Adrenal gland (tissue), 12 donors: ENCODE results near the gene NCKAP5. TPM values are rescaled to one million over a fixed set of nuclear protein-coding genes. Genes with fewer than 3 reads are reported as not detected.
A peak's percentile ranks its signal among the peaks of the same experiment; 100 is the strongest.

ENCODE experiments used
- DNase-seq, 7 donors: peaks; one replicate each; pipeline ENCODE4 v3.0.0-alpha.2; 2019 to 2020
- H3K27ac ChIP-seq, 5 donors: fragments of 200-600 bp; sonication (generic) in 4 of 5; 1 replicate in 3 of 5; 2 replicates in 2 of 5; pipeline versions ENCODE4 v1.5.1 to v1.8.0; 2016 to 2020; ENCODE audit warnings: mild to moderate bottlenecking in 1 of 5
- H3K27me3 ChIP-seq: fragments of 200-600 bp; 2 replicates; pipeline ENCODE4 v1.8.0; 2021
- H3K36me3 ChIP-seq, 2 donors: fragments of 200-600 bp; replicated peaks in 1 of 2; 1 replicate in 1 of 2; 2 replicates in 1 of 2; pipeline versions ENCODE4 v1.5.1 to v1.8.0; 2018 to 2022
- H3K4me1 ChIP-seq, 2 donors: fragments of 200-600 bp; replicated peaks in 1 of 2; 1 replicate in 1 of 2; 2 replicates in 1 of 2; pipeline versions ENCODE4 v1.5.1 to v1.8.0; 2018 to 2021
- H3K4me3 ChIP-seq, 4 donors: fragments of 200-600 bp; sonication (generic) in 3 of 4; one replicate each; pipeline ENCODE4 v1.5.1; 2016 to 2018
- H3K9me3 ChIP-seq, 3 donors: fragments of 200-600 bp; sonication (generic) in 1 of 3; replicated peaks in 1 of 3; 1 replicate in 2 of 3; 2 replicates in 1 of 3; pipeline versions ENCODE4 v1.5.1 to v1.8.0; 2016 to 2021
- POLR2A ChIP-seq, 2 donors: fragments of 450-650 bp; IDR thresholded peaks; one replicate each; pipeline ENCODE4 v1.6.1; 2017; ENCODE audit warnings: antibody characterized with exemption in 2 of 2, mild to moderate bottlenecking in 2 of 2, moderate library complexity in 1 of 2
- WGBS, 4 donors: extraction: QIAGEN DNeasy Blood & Tissue Kit in 2 of 4; methylation state at CpG; one replicate each; pipeline versions ENCODE4 v1.1.5 to v1.1.7; 2013 to 2017; 5-methylcytosine and 5-hydroxymethylcytosine counted together
- intact Hi-C, 2 donors: fragments of 100-400 bp; cut with DNase I; formaldehyde crosslinking; loops; one replicate each; pipeline versions ENCODE4 v1.14.1 to v1.15.0; 2022 to 2023
- polyA plus RNA-seq, 3 donors: library from polyadenylated mRNA; stranded (reverse); fragments of 200-250 nt in 2 of 3; fragments of 350-450 nt in 1 of 3; fragmentation: Illumina TruSeq in 1 of 3; extraction: RNeasy Lipid Tissue Mini Kit (QIAGEN cat#74804) in 1 of 3; gene quantifications; one replicate each; pipeline ENCODE4 v1.2.3, GENCODE V29; 2013 to 2014
- total RNA-seq, 9 donors: library from RNA; depleted of rRNA in 4 of 9; stranded (reverse); fragments of >200 nt in 4 of 9; fragments of 120-200 nt in 1 of 9; fragmentation: NEBNext Ultra II Directional in 1 of 9; extraction: Animal tissue kit (Norgen Biotek cat#: 25700) in 1 of 9; gene quantifications; one replicate each; pipeline versions ENCODE4 v1.1.0 to v1.2.4, GENCODE V29; 2013 to 2023
- TF ChIP-seq, protein P1 (sequence below), 6 experiments: fragments of 450-650 bp in 4 of 6; fragments of 200-600 bp in 2 of 6; sonication (generic) in 1 of 6; IDR thresholded peaks; 1 replicate in 5 of 6; 2 replicates in 1 of 6; pipeline versions ENCODE4 v1.5.1 to v1.8.0; 2016 to 2021; ENCODE audit warnings: antibody characterized with exemption in 6 of 6, mild to moderate bottlenecking in 2 of 6, moderate library complexity in 1 of 6
- donor health status: healthy with polysubstance abuse.
- donor health status: Bipolar disorder and iron deficiency.
- donor health status: DM: yes; HTN: yes; CAD: no.
- donor health status: DM: no; HTN: no; CAD: no.
- donor health status: DM: no; HTN: no; CAD: no.
- donor health status: DM: yes; HTN: yes; CAD: no.

NCKAP5 gene
- total and polyA plus RNA-seq, 12 donors: 0.06 to 3.1 (median 1.1) TPM

DNA sequence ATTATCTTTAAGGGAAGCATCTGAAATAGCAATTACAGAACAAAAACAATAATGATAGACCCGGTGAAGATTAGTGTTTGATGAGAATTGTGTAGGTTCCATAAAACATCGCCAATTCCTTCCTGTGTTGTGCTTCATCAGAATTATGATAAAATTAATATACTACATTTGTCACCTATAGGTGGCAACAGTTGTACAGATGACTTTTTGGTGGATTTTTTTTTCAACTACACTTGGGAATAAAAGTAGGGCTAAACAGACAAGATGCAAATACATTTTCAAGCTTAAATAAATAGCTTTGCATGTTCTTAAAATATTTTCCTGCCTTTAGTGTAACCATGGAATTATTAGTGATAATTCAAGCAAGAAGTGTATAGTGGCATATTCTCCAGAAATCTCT lies 891.3 kb downstream of the NCKAP5 start:
- WGBS, 4 donors: 73 to 78% (median 77%) methylated on average over 2 of the region's 2 CpGs
- peaks cover 0 to under 1% (median 0%) of the 10 kb centered on the region in 3 donors for H3K9me3 ChIP-seq
- no peaks in the 10 kb centered on the region for H3K36me3 ChIP-seq
- no peak for DNase-seq
- no peak overlapping the region for H3K27ac ChIP-seq
- intact Hi-C loops: no loop called here
- no peak overlapping the region for H3K4me3 ChIP-seq
- no peaks in the 10 kb centered on the region for H3K27me3 ChIP-seq
- TF ChIP-seq POLR2A (IDR thresholded peaks at IDR 0.05): no peak
- TF ChIP-seq, protein P1, sequence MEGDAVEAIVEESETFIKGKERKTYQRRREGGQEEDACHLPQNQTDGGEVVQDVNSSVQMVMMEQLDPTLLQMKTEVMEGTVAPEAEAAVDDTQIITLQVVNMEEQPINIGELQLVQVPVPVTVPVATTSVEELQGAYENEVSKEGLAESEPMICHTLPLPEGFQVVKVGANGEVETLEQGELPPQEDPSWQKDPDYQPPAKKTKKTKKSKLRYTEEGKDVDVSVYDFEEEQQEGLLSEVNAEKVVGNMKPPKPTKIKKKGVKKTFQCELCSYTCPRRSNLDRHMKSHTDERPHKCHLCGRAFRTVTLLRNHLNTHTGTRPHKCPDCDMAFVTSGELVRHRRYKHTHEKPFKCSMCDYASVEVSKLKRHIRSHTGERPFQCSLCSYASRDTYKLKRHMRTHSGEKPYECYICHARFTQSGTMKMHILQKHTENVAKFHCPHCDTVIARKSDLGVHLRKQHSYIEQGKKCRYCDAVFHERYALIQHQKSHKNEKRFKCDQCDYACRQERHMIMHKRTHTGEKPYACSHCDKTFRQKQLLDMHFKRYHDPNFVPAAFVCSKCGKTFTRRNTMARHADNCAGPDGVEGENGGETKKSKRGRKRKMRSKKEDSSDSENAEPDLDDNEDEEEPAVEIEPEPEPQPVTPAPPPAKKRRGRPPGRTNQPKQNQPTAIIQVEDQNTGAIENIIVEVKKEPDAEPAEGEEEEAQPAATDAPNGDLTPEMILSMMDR (IDR thresholded peaks at IDR 0.05): no peak
- H3K4me1 ChIP-seq: no peaks in the 10 kb centered on the region

DNA sequence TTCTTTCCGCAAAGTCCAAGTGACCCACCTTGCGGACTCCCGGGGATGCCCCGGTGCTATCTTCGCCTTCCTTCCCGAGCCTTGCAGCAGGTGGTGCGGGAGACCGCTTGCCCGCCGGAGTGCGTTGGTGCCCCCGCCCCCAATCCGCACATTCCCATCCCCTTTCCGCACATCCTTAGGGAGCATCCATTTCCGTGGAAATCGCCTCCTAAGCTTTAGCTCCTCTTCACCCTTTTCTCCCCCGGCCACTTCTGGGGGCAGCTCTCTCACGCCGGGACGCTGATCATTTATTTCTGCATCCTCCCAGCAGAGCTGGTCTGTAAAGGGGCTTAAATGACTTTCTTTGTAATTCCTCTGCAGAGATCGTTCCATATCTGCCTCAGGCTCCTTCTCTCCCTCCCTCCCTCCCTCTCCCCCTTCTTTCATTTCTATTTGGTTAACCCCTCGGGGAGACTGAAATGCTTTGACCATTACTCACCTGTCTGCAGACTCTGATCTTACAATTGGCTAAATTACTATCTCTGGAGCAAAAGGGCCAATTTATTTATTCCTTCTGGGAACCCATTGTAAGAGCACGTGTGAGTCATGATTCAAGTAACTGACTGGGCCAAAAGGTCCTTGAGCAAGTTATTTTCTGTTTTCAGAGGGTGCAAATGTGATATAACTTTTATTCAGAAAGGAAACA lies 897.0 kb downstream of the NCKAP5 start:
- Histone ChIP-seq H3K36me3 (no peaks in the 10 kb centered on the region), H3K27me3 (peaks cover 30% of the 10 kb centered on the region), H3K4me3 (peak overlapping the region in 1 of 4 donors; percentile 53), H3K27ac (no peak overlapping the region), H3K4me1 (peaks cover 19 to 20% of the 10 kb centered on the region in 2 donors), H3K9me3 (peaks cover 0 to 4% (median 0%) of the 10 kb centered on the region in 3 donors)
- 15 to 18% (median 18%) methylated on average over 22 to 23 of the region's 23 CpGs for WGBS, 4 donors
- intact Hi-C loops: no loop called here
- TF ChIP-seq POLR2A (IDR thresholded peaks at IDR 0.05): no peak
- TF ChIP-seq, protein P1 (IDR thresholded peaks at IDR 0.05): no peak
- peak in 1 of 7 donors; percentile 16 for DNase-seq

DNA sequence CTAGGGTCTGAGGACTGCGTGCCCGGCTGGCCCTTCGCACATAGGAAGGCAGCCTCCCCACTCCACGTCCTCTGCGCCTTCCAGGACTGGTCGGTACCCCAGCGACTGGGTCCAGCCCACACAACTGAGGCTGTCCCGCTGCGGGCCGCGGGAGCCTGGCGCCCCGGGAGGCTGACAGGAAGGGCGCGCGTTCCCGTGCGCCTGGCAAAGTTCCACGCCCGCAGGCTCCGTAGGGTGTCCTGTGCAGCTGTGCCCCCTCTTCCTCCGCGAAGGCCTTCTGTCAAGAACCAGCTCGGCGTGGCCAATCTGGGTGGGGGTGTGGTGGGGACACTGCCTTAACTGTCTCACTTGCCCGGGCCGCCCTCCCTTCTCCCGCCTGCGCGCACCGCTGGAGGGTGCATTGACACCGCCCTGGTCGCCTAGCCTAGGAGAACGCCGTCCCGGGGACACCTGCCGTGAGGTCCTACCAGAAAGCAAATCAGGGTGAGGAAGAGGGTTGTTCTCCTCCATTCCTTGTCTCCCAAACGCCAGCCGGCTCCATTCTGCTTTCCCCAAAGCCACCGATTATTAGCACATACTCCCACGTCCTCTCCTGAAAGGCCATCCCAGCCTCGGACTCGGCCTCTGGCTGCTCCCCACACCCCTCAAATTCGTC lies 897.6 kb downstream of the NCKAP5 start:
- 1 to 2% (median 1%) methylated on average over 21 to 44 of the region's 44 CpGs for WGBS, 4 donors
- H3K27me3 ChIP-seq: peaks cover 30% of the 10 kb centered on the region
- intact Hi-C loops: no loop called here
- peaks cover 19 to 20% of the 10 kb centered on the region in 2 donors for H3K4me1 ChIP-seq
- H3K9me3 ChIP-seq: peaks cover 0 to 4% (median 0%) of the 10 kb centered on the region in 3 donors
- peak overlapping the region in 2 of 4 donors; percentile 4 to 53 for H3K4me3 ChIP-seq
- H3K36me3 ChIP-seq: no peaks in the 10 kb centered on the region
- DNase-seq: peak in 3 of 7 donors; percentile 17 to 55 (median 21)
- H3K27ac ChIP-seq: peak overlapping the region in 1 of 5 donors; percentile 5
- TF ChIP-seq, protein P1 (IDR thresholded peaks at IDR 0.05): no peak
- TF ChIP-seq POLR2A (IDR thresholded peaks at IDR 0.05): no peak

DNA sequence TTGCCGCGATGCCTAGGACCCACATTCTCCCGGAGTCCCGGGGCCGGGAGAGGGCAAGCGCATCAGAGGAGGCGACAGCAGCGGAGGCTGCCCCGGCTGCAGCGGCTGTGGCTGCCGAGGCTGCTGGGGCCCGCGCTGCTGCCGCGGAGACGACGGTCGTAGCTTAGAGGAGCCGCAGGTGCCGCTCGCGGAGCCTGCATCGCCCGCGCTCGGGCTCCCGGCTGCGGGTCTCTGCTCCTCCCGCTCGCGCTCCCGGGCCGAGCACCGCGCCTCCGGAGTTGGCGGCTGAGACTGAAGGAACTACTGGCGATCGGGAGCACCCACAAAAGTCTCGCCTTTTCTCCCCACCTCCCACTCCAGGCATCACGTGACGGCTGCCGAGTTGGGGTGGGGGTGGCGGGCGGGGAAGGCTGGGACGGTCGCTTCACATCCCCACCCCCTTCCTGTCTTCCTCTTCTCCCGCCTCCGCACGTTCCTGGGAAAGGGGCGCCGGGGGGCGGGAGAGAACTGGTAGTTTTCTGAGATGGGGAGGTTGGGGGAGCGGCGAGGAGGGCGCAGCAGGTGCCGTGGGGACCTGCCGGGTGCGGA lies 898.3 kb downstream of the NCKAP5 start, which contains the start of gene LYPD1:
Gene LYPD1 (minus strand): TSS at position 298 of the 588 bp plus-strand sequence. CDS start 273 bp downstream, at position 25.
- H3K36me3 ChIP-seq: no peaks in the 10 kb centered on the region
- peaks cover 19 to 20% of the 10 kb centered on the region in 2 donors for H3K4me1 ChIP-seq
- peaks cover 30% of the 10 kb centered on the region for H3K27me3 ChIP-seq
- no peak for TF ChIP-seq POLR2A (IDR thresholded peaks at IDR 0.05)
- TF ChIP-seq, protein P1 (IDR thresholded peaks at IDR 0.05): no peak
- no peak for DNase-seq
- WGBS, 4 donors: 0 to 2% (median 1%) methylated on average over 3 to 59 of the region's 59 CpGs
- peak within 1 kb of the TSS in 1 of 5 donors; percentile 5 for H3K27ac ChIP-seq
- peak within 1 kb of the TSS in 2 of 4 donors; percentile 4 to 53 for H3K4me3 ChIP-seq
- H3K9me3 ChIP-seq: peaks cover 0 to 4% (median 0%) of the 10 kb centered on the region in 3 donors
- intact Hi-C loops: no loop called here
